ENCODE data around the gene TNIP2. TPM values are rescaled to one million over a fixed set of nuclear protein-coding genes. Genes with fewer than 3 reads are reported as not detected.

Gene TNIP2
- total and polyA plus RNA-seq, 2 of the 8 experiments (the other 6 are each of a cell fraction or from before 2014, with no cell fraction given): 23.7 to 37.7 TPM

DNA sequence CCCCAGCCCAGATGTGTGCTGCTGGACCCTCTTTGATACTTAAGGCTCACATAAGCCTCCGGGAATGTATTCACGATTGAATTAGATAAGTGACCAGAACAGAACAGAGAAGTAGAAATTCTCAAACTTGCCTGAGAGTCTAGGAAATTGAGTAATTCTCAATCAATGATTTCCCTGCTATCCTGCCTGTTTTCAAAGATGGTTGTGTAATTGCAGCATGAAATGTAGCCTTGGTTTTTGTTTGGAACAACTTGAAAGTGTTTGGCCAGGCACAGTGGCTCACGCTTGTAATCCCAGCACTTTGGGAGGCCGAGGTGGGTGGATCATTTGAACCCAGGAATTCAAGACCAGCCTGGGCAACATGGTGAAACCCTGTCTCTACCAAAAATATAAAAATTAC, 41.2 kb downstream of the TNIP2 start:
- H3K4me1 ChIP-seq (replicated peaks in 1 of 4; ENCODE audit: control insufficient read depth in 3 of 4, insufficient read depth in 4 of 4, low read length in 3 of 4): no peaks in the 10 kb centered on the region
- WGBS, 2 experiments (ENCODE audit: extremely low coverage in 1 of 2, insufficient coverage in 1 of 2, insufficient read length in 1 of 2, insufficient replicate concordance in 2 of 2, low coverage in 1 of 2, low lambda C conversion rate in 2 of 2, missing lambda C conversion rate in 1 of 2): 93% methylated on average over 4 of the region's 4 CpGs; no CpG with 5 or more reads in 1 of the 2 experiments
- no peaks in the 10 kb centered on the region for H3K79me1 ChIP-seq (ENCODE audit: low read depth, low read length)
- H3K36me3 ChIP-seq (ENCODE audit: control insufficient read depth in 2 of 4, insufficient read depth in 4 of 4, low read length in 3 of 4): peaks cover 2 to 30% (median 9%) of the 10 kb centered on the region in 4 experiments; a peak in 6 of 8 replicates
- ChIA-PET POLR2A (ENCODE audit: partially characterized antibody) (interaction anchor here (1.8 kb wide), 1 partner anchor 11 kb away, joined by 5 read pairs; no protein-coding TSS in a partner anchor), CTCF (ENCODE audit: partially characterized antibody) (no interaction called here)
- H2AFZ ChIP-seq (ENCODE audit: low read length): no peak overlapping the region
- H4K20me1 ChIP-seq (replicated peaks in 1 of 2; ENCODE audit: control insufficient read depth in 1 of 2, insufficient read depth in 2 of 2, low read length in 2 of 2): peaks cover 0 to 5% of the 10 kb centered on the region in 2 experiments
- no peak overlapping the region for H3K27ac ChIP-seq (ENCODE audit: low read depth, low read length)
- H2BK20ac ChIP-seq (ENCODE audit: low read length): no peak overlapping the region
- no peak overlapping the region for H4K91ac ChIP-seq (replicated peaks; ENCODE audit: insufficient read length, low read length)
- DNase-seq (ENCODE audit: low read depth in 1 of 2, low spot score in 2 of 2): no peak
- H3K4me2 ChIP-seq (ENCODE audit: insufficient read depth in 1 of 2, low read depth in 2 of 2, low read length in 2 of 2): no peak overlapping the region
- H3K18ac ChIP-seq (ENCODE audit: extremely low read depth, low read length): no peak overlapping the region
- H4K5ac ChIP-seq (ENCODE audit: insufficient read length, low read depth, low read length): no peak overlapping the region
- H3K9me3 ChIP-seq (ENCODE audit: insufficient read depth in 2 of 2, low read depth in 1 of 2, low read length in 1 of 2): no peaks in the 10 kb centered on the region
- H3K4ac ChIP-seq (replicated peaks; ENCODE audit: insufficient read length, low read depth, low read length): no peak overlapping the region
- H3K23me2 ChIP-seq (ENCODE audit: low read depth, low read length): no peaks in the 10 kb centered on the region
- H3K23ac ChIP-seq (ENCODE audit: insufficient read length): no peak overlapping the region
- no peak overlapping the region for H3K56ac ChIP-seq (replicated peaks; ENCODE audit: insufficient read length, low read depth, low read length)
- no peak overlapping the region for H4K8ac ChIP-seq (ENCODE audit: extremely low read depth, insufficient read depth, low read length)
- H2BK12ac ChIP-seq (ENCODE audit: low read depth, low read length): no peak overlapping the region
- H2BK120ac ChIP-seq (replicated peaks; ENCODE audit: low read depth, low read length): no peak overlapping the region
- H2AK5ac ChIP-seq (ENCODE audit: low read depth, low read length): no peak overlapping the region
- FAIRE-seq: no peak
- H3K4me3 ChIP-seq (ENCODE audit: extremely low read depth in 1 of 4, insufficient read depth in 2 of 4, low read depth in 3 of 4, low read length in 4 of 4): no peak overlapping the region
- no peak overlapping the region for H2BK15ac ChIP-seq (ENCODE audit: low read length)
- H2BK5ac ChIP-seq (ENCODE audit: low read depth, low read length): no peak overlapping the region
- H3K27me3 ChIP-seq (replicated peaks in 1 of 4; ENCODE audit: control insufficient read depth in 3 of 4, extremely low read depth in 1 of 4, insufficient read depth in 3 of 4, low read length in 3 of 4): no peaks in the 10 kb centered on the region
- H3K79me2 ChIP-seq (ENCODE audit: control insufficient read depth in 1 of 2, insufficient read depth in 2 of 2, low read length in 2 of 2): no peaks in the 10 kb centered on the region
- no peak overlapping the region for H3K9ac ChIP-seq (replicated peaks in 1 of 4; ENCODE audit: extremely low read depth in 1 of 4, low read depth in 3 of 4, low read length in 3 of 4)
- H3K14ac ChIP-seq (ENCODE audit: insufficient read length): no peak overlapping the region
- TF ChIP-seq JUN (IDR thresholded peaks at IDR 0.05; ENCODE audit: low read depth, low read length): no peak
- TF ChIP-seq EGR1 (IDR thresholded peaks at IDR 0.05; ENCODE audit: borderline replicate concordance, low read depth, low read length): no peak
- TF ChIP-seq YY1 (IDR thresholded peaks at IDR 0.05; ENCODE audit: low read depth, low read length): no peak
- no peak for TF ChIP-seq CTBP2 (IDR thresholded peaks at IDR 0.05; ENCODE audit: borderline replicate concordance, insufficient read depth, insufficient read length, low read length)
- no peak for TF ChIP-seq RAD21 (IDR thresholded peaks at IDR 0.05 in 1 of 2, conservative IDR thresholded peaks at IDR 0.05 in 1 of 2; ENCODE audit: low read depth in 2 of 2, low read length in 2 of 2)
- TF ChIP-seq JUND (IDR thresholded peaks at IDR 0.05; ENCODE audit: low read length): no peak
- TF ChIP-seq TBP (IDR thresholded peaks at IDR 0.05; ENCODE audit: low read depth, low read length): no peak
- TF ChIP-seq RXRA (IDR thresholded peaks at IDR 0.05; ENCODE audit: insufficient read depth, low read depth, low read length): no peak
- TF ChIP-seq NRF1 (IDR thresholded peaks at IDR 0.05; ENCODE audit: low read depth, low read length): no peak
- no peak for TF ChIP-seq KDM5A (IDR thresholded peaks at IDR 0.05; ENCODE audit: low read length)
- TF ChIP-seq CHD2 (IDR thresholded peaks at IDR 0.05; ENCODE audit: low read length): no peak
- TF ChIP-seq SUZ12 (IDR thresholded peaks at IDR 0.05; ENCODE audit: low read length): no peak
- TF ChIP-seq POLR2A (IDR thresholded peaks at IDR 0.05; ENCODE audit: control extremely low read depth in 1 of 2, low read depth in 2 of 2, low read length in 2 of 2): no peak
- TF ChIP-seq BACH1 (IDR thresholded peaks at IDR 0.05; ENCODE audit: low read length): no peak
- TF ChIP-seq NANOG (IDR thresholded peaks at IDR 0.05; ENCODE audit: insufficient read depth, low read depth, low read length, poor library complexity, severe bottlenecking): no peak
- TF ChIP-seq CHD1 (IDR thresholded peaks at IDR 0.05; ENCODE audit: low read depth, low read length): no peak
